ELR (cell line): Measurements from ENCODE around the gene TBX19.

ENCODE experiments used
- DNase-seq: peaks from one replicate; pipeline ENCODE4 v3.0.0-alpha.2; 2015; ENCODE audit warnings: low read depth

Gene TBX19

GRCh38 chr1:168280296-168280927 is at the start of gene TBX19:
Gene TBX19, plus strand, starts transcription at chr1:168280877. Its CDS starts 214 bp downstream, at chr1:168281091.
- no peak for DNase-seq

- peak; percentile 72 for DNase-seq
Measured at GRCh38 chr1:168234846-168235547, 45.7 kb upstream of the TBX19 start.

GRCh38 chr1:168235548-168235885 is 45.2 kb upstream of the TBX19 start:
- no peak for DNase-seq

- DNase-seq = no peak
Measured at GRCh38 chr1:168235937-168236336, 44.7 kb upstream of the TBX19 start.

GRCh38 chr1:168236836-168237611 is 43.7 kb upstream of the TBX19 start:
- no peak for DNase-seq

GRCh38 chr1:168243198-168243597 is 37.5 kb upstream of the TBX19 start:
- DNase-seq = no peak

GRCh38 chr1:168243636-168244212 is 37.0 kb upstream of the TBX19 start:
- no peak for DNase-seq

- no peak for DNase-seq
Measured at GRCh38 chr1:168245042-168245441, 35.6 kb upstream of the TBX19 start.

GRCh38 chr1:168246506-168246905 is 34.2 kb upstream of the TBX19 start:
- no peak for DNase-seq

GRCh38 chr1:168252204-168252733 is 28.4 kb upstream of the TBX19 start:
- DNase-seq = no peak

GRCh38 chr1:168256164-168256563 is 24.5 kb upstream of the TBX19 start:
- no peak for DNase-seq

GRCh38 chr1:168257397-168257796 is 23.3 kb upstream of the TBX19 start:
- no peak for DNase-seq

GRCh38 chr1:168259567-168259966 is 21.1 kb upstream of the TBX19 start:
- DNase-seq = no peak

- DNase-seq = no peak
Measured at GRCh38 chr1:168260393-168260792, 20.3 kb upstream of the TBX19 start.

GRCh38 chr1:168261390-168261789 is 19.3 kb upstream of the TBX19 start:
- DNase-seq = peak; percentile 63

- no peak for DNase-seq
Measured at GRCh38 chr1:168263130-168263529, 17.5 kb upstream of the TBX19 start.

GRCh38 chr1:168264296-168264695 is 16.4 kb upstream of the TBX19 start:
- DNase-seq = no peak

- no peak for DNase-seq
Measured at GRCh38 chr1:168265596-168265995, 15.1 kb upstream of the TBX19 start.

- peak; percentile 13 for DNase-seq
Measured at GRCh38 chr1:168266644-168267186, 14.0 kb upstream of the TBX19 start.

GRCh38 chr1:168271636-168272035 is 9.0 kb upstream of the TBX19 start:
- DNase-seq = no peak

- no peak for DNase-seq
Measured at GRCh38 chr1:168273575-168273974, 7.1 kb upstream of the TBX19 start.

GRCh38 chr1:168279253-168279652 is 1.4 kb upstream of the TBX19 start:
- no peak for DNase-seq
